Gastroesophageal sphincter (tissue), 4 donors: Measurements from ENCODE around the gene PCK2. TPM values are rescaled to one million over a fixed set of nuclear protein-coding genes. Genes with fewer than 3 reads are reported as not detected.

Experiments
- ATAC-seq: fragments of 150-250 bp; one replicate; pipeline ENCODE4 v1.9.1; 2016; ENCODE audit warnings: mild to moderate bottlenecking, moderate library complexity
- H3K27ac ChIP-seq, 4 donors: fragments of 200-600 bp; sonication (generic) in 3 of 4; 1 replicate in 3 of 4; 2 replicates in 1 of 4; pipeline ENCODE4 v1.5.1; 2016 to 2019
- H3K27me3 ChIP-seq: fragments of 200-600 bp; sonication (generic); one replicate; pipeline ENCODE4 v1.5.1; 2019
- H3K36me3 ChIP-seq, 2 donors: fragments of 200-600 bp; sonication (generic); one replicate each; pipeline ENCODE4 v1.5.1; 2019; ENCODE audit warnings: control low read depth in 1 of 2
- H3K4me1 ChIP-seq, 3 donors: fragments of 200-600 bp; sonication (generic); 1 replicate in 2 of 3; 2 replicates in 1 of 3; pipeline ENCODE4 v1.5.1; 2016 to 2019; ENCODE audit warnings: control low read depth in 2 of 3
- H3K4me3 ChIP-seq, 2 donors: fragments of 200-600 bp; sonication (generic); one replicate each; pipeline ENCODE4 v1.5.1; 2019; ENCODE audit warnings: mild to moderate bottlenecking in 1 of 2, moderate library complexity in 1 of 2
- H3K9me3 ChIP-seq, 3 donors: fragments of 200-600 bp; sonication (generic); one replicate each; pipeline ENCODE4 v1.5.1; 2017 to 2019; ENCODE audit warnings: control low read depth in 2 of 3
- CTCF ChIP-seq, 4 experiments: fragments of 200-600 bp in 2 of 4; fragments of 450-650 bp in 2 of 4; sonication (generic) in 1 of 4; IDR thresholded peaks; one replicate each; pipeline ENCODE4 v1.5.1; 2017 to 2019; ENCODE audit warnings: antibody characterized with exemption in 4 of 4, mild to moderate bottlenecking in 2 of 4, moderate library complexity in 2 of 4
- EP300 ChIP-seq: sonication (generic); formaldehyde crosslinking; IDR thresholded peaks from one replicate; pipeline ENCODE4 v1.6.1; 2017; ENCODE audit warnings: antibody characterized with exemption, mild to moderate bottlenecking
- POLR2A ChIP-seq, 2 donors: fragments of 450-650 bp; IDR thresholded peaks; one replicate each; pipeline ENCODE4 v1.6.1; 2017; ENCODE audit warnings: antibody characterized with exemption in 2 of 2, mild to moderate bottlenecking in 2 of 2, moderate library complexity in 1 of 2
- POLR2AphosphoS5 ChIP-seq: sonication (generic); formaldehyde crosslinking; IDR thresholded peaks from one replicate; pipeline ENCODE4 v1.6.1; 2017; ENCODE audit warnings: antibody characterized with exemption
- WGBS, 2 donors: methylation state at CpG; one replicate each; pipeline ENCODE4 v1.1.5; 2018; ENCODE audit warnings: low coverage in 1 of 2; 5-methylcytosine and 5-hydroxymethylcytosine counted together
- total RNA-seq, 4 donors: library from RNA; depleted of rRNA; stranded (reverse); fragments of >200 nt; gene quantifications; one replicate each; pipeline ENCODE4 v1.1.0, GENCODE V29; 2016

The PCK2 gene
- total RNA-seq, 4 donors from 2014 or later, result 9.2 to 14.9 (median 11.6) TPM

- no peaks in the 10 kb centered on the region for H3K36me3 ChIP-seq
- peaks cover 0 to 21% (median 0%) of the 10 kb centered on the region in 3 donors for H3K4me1 ChIP-seq
- no peak for ATAC-seq
- no peak overlapping the region for H3K4me3 ChIP-seq
- H3K9me3 ChIP-seq, result no peaks in the 10 kb centered on the region
- TF ChIP-seq POLR2AphosphoS5 (no peak), EP300 (no peak), CTCF (IDR thresholded peaks at IDR 0.05) (no peak), POLR2A (IDR thresholded peaks at IDR 0.05) (no peak)
- WGBS, 2 donors, result 70 to 73% methylated on average over 3 to 4 of the region's 11 CpGs
- no peak overlapping the region for H3K27ac ChIP-seq
- H3K27me3 ChIP-seq, result peaks cover 44% of the 10 kb centered on the region
These were observed 19.3 kb upstream of the PCK2 start for GRCh38 chr14:24074625-24075484.

- Histone ChIP-seq H3K36me3 (no peaks in the 10 kb centered on the region), H3K27me3 (peaks cover 44% of the 10 kb centered on the region), H3K27ac (no peak overlapping the region), H3K4me1 (peaks cover 0 to 25% (median 0%) of the 10 kb centered on the region in 3 donors), H3K9me3 (no peaks in the 10 kb centered on the region), H3K4me3 (no peak overlapping the region)
- no peak for TF ChIP-seq EP300
- no peak for TF ChIP-seq CTCF (IDR thresholded peaks at IDR 0.05)
- TF ChIP-seq POLR2A (IDR thresholded peaks at IDR 0.05), result no peak
- TF ChIP-seq POLR2AphosphoS5, result no peak
- WGBS, 2 donors, result 73 to 80% methylated on average over 2 to 6 of the region's 11 CpGs
- ATAC-seq, result no peak
These were observed 18.4 kb upstream of the PCK2 start for GRCh38 chr14:24075485-24076301.

GRCh38 chr14:24076302-24076601, 17.9 kb upstream of the PCK2 start:
- no peaks in the 10 kb centered on the region for H3K36me3 ChIP-seq
- peaks cover 0 to 30% (median 0%) of the 10 kb centered on the region in 3 donors for H3K4me1 ChIP-seq
- no peak overlapping the region for H3K27ac ChIP-seq
- TF ChIP-seq POLR2AphosphoS5 (no peak), EP300 (no peak), CTCF (IDR thresholded peaks at IDR 0.05) (no peak), POLR2A (IDR thresholded peaks at IDR 0.05) (no peak)
- H3K27me3 ChIP-seq, result peaks cover 41% of the 10 kb centered on the region
- no peaks in the 10 kb centered on the region for H3K9me3 ChIP-seq
- no peak overlapping the region for H3K4me3 ChIP-seq
- 64 to 92% methylated on average over 5 of the region's 10 CpGs for WGBS, 2 donors
- no peak for ATAC-seq

- H3K4me3 ChIP-seq, result no peak overlapping the region
- no peak overlapping the region for H3K27ac ChIP-seq
- peaks cover 0 to 29% (median 0%) of the 10 kb centered on the region in 3 donors for H3K4me1 ChIP-seq
- H3K36me3 ChIP-seq, result no peaks in the 10 kb centered on the region
- WGBS, 2 donors, result 60 to 93% methylated on average over 1 to 2 of the region's 23 CpGs
- TF ChIP-seq CTCF (IDR thresholded peaks at IDR 0.05) (no peak), EP300 (no peak), POLR2A (IDR thresholded peaks at IDR 0.05) (no peak), POLR2AphosphoS5 (no peak)
- peaks cover 33% of the 10 kb centered on the region for H3K27me3 ChIP-seq
- no peak for ATAC-seq
- no peaks in the 10 kb centered on the region for H3K9me3 ChIP-seq
These were observed 17.0 kb upstream of the PCK2 start for GRCh38 chr14:24077086-24077485.
